Type B pancreatic cell (in vitro differentiated cells): ENCODE results near the gene PABPC1L. TPM values are rescaled to one million over a fixed set of nuclear protein-coding genes. Genes with fewer than 3 reads are reported as not detected.

Experiments
- DNase-seq: peaks from one replicate; pipeline ENCODE4 v3.0.0; 2021; ENCODE audit warnings: mixed read lengths; ENCODE audit not compliant: unreplicated experiment; ENCODE audit errors: extremely low spot score
- H3K27ac Mint-ChIP-seq: 2 replicates; pipeline ENCODE4 v1.8.0; 2021; ENCODE audit warnings: mild to moderate bottlenecking, mixed read lengths
- H3K27me3 Mint-ChIP-seq: 2 replicates; pipeline ENCODE4 v1.8.0; 2021; ENCODE audit warnings: mixed read lengths
- H3K36me3 Mint-ChIP-seq: 2 replicates; pipeline ENCODE4 v1.8.0; 2021; ENCODE audit warnings: mixed read lengths
- H3K4me1 Mint-ChIP-seq: one replicate; pipeline ENCODE4 v1.8.0; 2021; ENCODE audit warnings: mixed read lengths; ENCODE audit not compliant: unreplicated experiment
- H3K4me3 Mint-ChIP-seq: 2 replicates; pipeline ENCODE4 v1.8.0; 2021; ENCODE audit warnings: mild to moderate bottlenecking, mixed read lengths
- H3K9me3 Mint-ChIP-seq: 2 replicates; pipeline ENCODE4 v1.8.0; 2021; ENCODE audit warnings: mixed read lengths
- CTCF ChIP-seq: fragments of 200-600 bp; sonication (generic); conservative IDR thresholded peaks from 2 replicates; pipeline ENCODE4 v1.5.0; 2021; ENCODE audit warnings: antibody characterized with exemption, mild to moderate bottlenecking
- total RNA-seq: library from RNA; stranded (reverse); gene quantifications from 2 replicates; pipeline ENCODE4 v1.2.1, GENCODE V29; 2021; ENCODE audit warnings: low replicate concordance

PABPC1L gene
- total RNA-seq, 1 donor from 2014 or later, result 83.4 TPM

- peaks cover 38% of the 10 kb centered on the region for H3K4me1 Mint-ChIP-seq
- no peak for DNase-seq
These were observed 49.8 kb downstream of the PABPC1L start for GRCh38 chr20:44959638-44960102.

GRCh38 chr20:44960103-44960852 lies 50.4 kb downstream of the PABPC1L start, which contains the start of gene TOMM34:
Gene TOMM34, minus strand, starts transcription at chr20:44960397. Its CDS starts 64 bp downstream, at chr20:44960333.
- Mint-ChIP-seq H3K36me3 (peaks cover 16% of the 10 kb centered on the region), H3K4me3 (peak within 1 kb of the TSS; percentile 97), H3K9me3 (no peaks in the 10 kb centered on the region), H3K4me1 (peaks cover 38% of the 10 kb centered on the region), H3K27me3 (no peaks in the 10 kb centered on the region), H3K27ac (peak within 1 kb of the TSS; percentile 95)
- DNase-seq, result peak; percentile 93
- TF ChIP-seq CTCF, result peak; percentile 26

More at GRCh38 chr20:44959638-44960102, 49.8 kb downstream of the PABPC1L start:
- no peak for TF ChIP-seq CTCF
- no peaks in the 10 kb centered on the region for H3K27me3 Mint-ChIP-seq
- peak overlapping the region; percentile 95 for H3K27ac Mint-ChIP-seq
- peak overlapping the region; percentile 97 for H3K4me3 Mint-ChIP-seq
- no peaks in the 10 kb centered on the region for H3K9me3 Mint-ChIP-seq
- H3K36me3 Mint-ChIP-seq, result peaks cover 22% of the 10 kb centered on the region

GRCh38 chr20:44961011-44961869 lies 51.4 kb downstream of the PABPC1L start:
- peaks cover 11% of the 10 kb centered on the region for H3K36me3 Mint-ChIP-seq
- H3K27me3 Mint-ChIP-seq, result no peaks in the 10 kb centered on the region
- TF ChIP-seq CTCF, result no peak
- peaks cover 38% of the 10 kb centered on the region for H3K4me1 Mint-ChIP-seq
- H3K4me3 Mint-ChIP-seq, result peak overlapping the region; percentile 97
- H3K9me3 Mint-ChIP-seq, result no peaks in the 10 kb centered on the region
- DNase-seq, result no peak
- peak overlapping the region; percentile 95 for H3K27ac Mint-ChIP-seq

- DNase-seq, result no peak
- Mint-ChIP-seq H3K9me3 (no peaks in the 10 kb centered on the region), H3K27me3 (no peaks in the 10 kb centered on the region), H3K4me3 (peak overlapping the region; percentile 97), H3K27ac (peak overlapping the region; percentile 23), H3K36me3 (peaks cover 6% of the 10 kb centered on the region), H3K4me1 (peaks cover 43% of the 10 kb centered on the region)
- no peak for TF ChIP-seq CTCF
These were observed 52.0 kb downstream of the PABPC1L start for GRCh38 chr20:44961870-44962267.

GRCh38 chr20:44962483-44962882 lies 52.6 kb downstream of the PABPC1L start:
- H3K4me1 Mint-ChIP-seq, result peaks cover 49% of the 10 kb centered on the region

More at GRCh38 chr20:44962483-44962882, 52.6 kb downstream of the PABPC1L start:
- Mint-ChIP-seq H3K27me3 (no peaks in the 10 kb centered on the region), H3K36me3 (peaks cover 6% of the 10 kb centered on the region), H3K27ac (no peak overlapping the region), H3K4me3 (no peak overlapping the region), H3K9me3 (no peaks in the 10 kb centered on the region)
- no peak for DNase-seq
- no peak for TF ChIP-seq CTCF
